K562 (cell line): ENCODE data around the gene PABPC1L. TPM values are rescaled to one million over a fixed set of nuclear protein-coding genes. Genes with fewer than 3 reads are reported as not detected.

Experiments
- CBFA2T2 ChIP-seq: fragments of 450-650 bp; conservative IDR thresholded peaks from 2 replicates; pipeline ENCODE4 v1.6.1; 2017; ENCODE audit warnings: mild to moderate bottlenecking
- CHCHD3 ChIP-seq: fragments of 250-450 bp; sonication (Bioruptor Pico); IDR thresholded peaks from 2 replicates; pipeline ENCODE4 v2.1.2; 2022; ENCODE audit warnings: mild to moderate bottlenecking
- CLOCK ChIP-seq: fragments of 250-450 bp; sonication (Bioruptor Pico); IDR thresholded peaks from 2 replicates; pipeline ENCODE4 v1.4.0; 2020; ENCODE audit warnings: mild to moderate bottlenecking, moderate library complexity, borderline replicate concordance
- ERF ChIP-seq: fragments of 450-650 bp; formaldehyde crosslinking; IDR thresholded peaks from 2 replicates; pipeline ENCODE4 v1.4.0; 2020; ENCODE audit warnings: mild to moderate bottlenecking, mixed read lengths
- GATA2 ChIP-seq: sonication (generic); formaldehyde crosslinking; IDR thresholded peaks from 2 replicates; pipeline ENCODE4 v1.4.0; 2020; ENCODE audit warnings: mild to moderate bottlenecking, missing genetic modification reagents
- GMEB1 ChIP-seq: fragments of 250-450 bp; sonication (Bioruptor Pico); IDR thresholded peaks from 2 replicates; pipeline ENCODE4 v1.4.0; 2020; ENCODE audit warnings: mild to moderate bottlenecking
- JUND ChIP-seq, 2 experiments: IDR thresholded peaks; 2 replicates in 1 of 2; 3 replicates in 1 of 2; pipeline ENCODE4 v1.6.1; 2011; ENCODE audit warnings: borderline replicate concordance in 2 of 2, low read depth in 2 of 2, low read length in 2 of 2, improper control_type of control experiment in 1 of 2, missing biosample characterization in 1 of 2, missing genetic modification characterization in 1 of 2, missing genetic modification reagents in 1 of 2
- NELFE ChIP-seq: IDR thresholded peaks from 2 replicates; pipeline ENCODE4 v1.6.1; 2011; ENCODE audit warnings: mild to moderate bottlenecking; ENCODE audit not compliant: insufficient read depth, insufficient read length
- NEUROD1 ChIP-seq: fragments of 150-350 bp; IDR thresholded peaks from 2 replicates; pipeline ENCODE4 v1.6.1; 2014; ENCODE audit warnings: borderline replicate concordance, low read length, low read depth; ENCODE audit not compliant: partially characterized antibody
- POLR2G ChIP-seq: fragments of 200-400 bp; formaldehyde crosslinking; IDR thresholded peaks from 2 replicates; pipeline ENCODE4 v1.6.1; 2017; ENCODE audit warnings: low read depth, mild to moderate bottlenecking, antibody characterized with exemption, low read length, moderate library complexity
- POLR2H ChIP-seq: IDR thresholded peaks from 2 replicates; pipeline ENCODE4 v1.6.1; 2016; ENCODE audit warnings: missing genetic modification characterization, low read depth, mild to moderate bottlenecking, control low read depth, missing compliant biosample characterization, moderate library complexity
- RB1 ChIP-seq: fragments of 450-650 bp; IDR thresholded peaks from 2 replicates; pipeline ENCODE4 v1.6.1; 2017; ENCODE audit warnings: low read depth, mild to moderate bottlenecking
- SIN3A ChIP-seq, 2 experiments: fragments of 150-350 bp in 1 of 2; IDR thresholded peaks; 2 replicates each; pipeline ENCODE4 v1.6.1; 2011 to 2016; ENCODE audit warnings: borderline replicate concordance in 2 of 2, low read depth in 2 of 2, low read length in 2 of 2, mild to moderate bottlenecking in 2 of 2, moderate library complexity in 2 of 2; ENCODE audit not compliant: control insufficient read depth in 1 of 2
- STAT6 ChIP-seq: sonication (generic); formaldehyde crosslinking; IDR thresholded peaks from 2 replicates; pipeline ENCODE4 v1.8.1; 2023; ENCODE audit warnings: mild to moderate bottlenecking, missing genetic modification reagents
- YBX1 ChIP-seq: fragments of 450-650 bp; IDR thresholded peaks from 2 replicates; pipeline ENCODE4 v1.7.1; 2016; ENCODE audit warnings: mild to moderate bottlenecking
- ZBTB17 ChIP-seq: fragments of 450-650 bp; formaldehyde crosslinking; IDR thresholded peaks from 2 replicates; pipeline ENCODE4 v1.4.0; 2020; ENCODE audit warnings: mild to moderate bottlenecking
- ZNF165 ChIP-seq: fragments of 250-450 bp; sonication (Bioruptor Pico); IDR thresholded peaks from 2 replicates; pipeline ENCODE4 v1.4.0; 2020; ENCODE audit warnings: borderline replicate concordance
- ZNF184 ChIP-seq: sonication (generic); formaldehyde crosslinking; IDR thresholded peaks from 2 replicates; pipeline ENCODE4 v1.5.0; 2020; ENCODE audit warnings: missing genetic modification reagents
- ZNF561 ChIP-seq: fragments of 450-650 bp; formaldehyde crosslinking; conservative IDR thresholded peaks from 2 replicates; pipeline ENCODE4 v1.4.0; 2020; ENCODE audit warnings: mild to moderate bottlenecking, moderate library complexity
- ZNF77 ChIP-seq: fragments of 250-450 bp; sonication (Bioruptor Pico); IDR thresholded peaks from 2 replicates; pipeline ENCODE4 v1.5.0; 2020
- ZNF79 ChIP-seq: fragments of 250-450 bp; sonication (Bioruptor Pico); IDR thresholded peaks from 2 replicates; pipeline ENCODE4 v1.4.0; 2020; ENCODE audit warnings: low read depth, mild to moderate bottlenecking, moderate library complexity
- polyA plus RNA-seq, 8 experiments: library from polyadenylated mRNA; depleted of rRNA in 4 of 8; stranded (reverse) in 5 of 8; unstranded in 3 of 8; fragments of >200 nt; fragmentation: Nextera tagmentation in 2 of 8; fragmentation: Illumina TruSeq in 1 of 8; extraction: Ambion mirVana in 2 of 8; extraction: Trizol in 1 of 8; gene quantifications; 2 replicates each; pipeline versions ENCODE4 v1.2.1 to v1.2.3, GENCODE V29; 2011 to 2014; ENCODE audit warnings: inconsistent platforms in 1 of 8, missing spikeins in 1 of 8
- total RNA-seq, 7 experiments: library from RNA; depleted of rRNA in 6 of 7; stranded (reverse); fragments of >200 nt in 6 of 7; fragmentation: Illumina TruSeq in 2 of 7; extraction: Trizol in 2 of 7; gene quantifications; 2 replicates each; pipeline versions ENCODE4 v1.2.1 to v1.2.3, GENCODE V29; 2011 to 2021; ENCODE audit warnings: low replicate concordance in 1 of 7

The PABPC1L gene
- total and polyA plus RNA-seq, 9 of the 15 experiments (the other 6 are each of a cell fraction or from before 2014, with no cell fraction given): 6.0 to 90.3 (median 15.8) TPM

DNA sequence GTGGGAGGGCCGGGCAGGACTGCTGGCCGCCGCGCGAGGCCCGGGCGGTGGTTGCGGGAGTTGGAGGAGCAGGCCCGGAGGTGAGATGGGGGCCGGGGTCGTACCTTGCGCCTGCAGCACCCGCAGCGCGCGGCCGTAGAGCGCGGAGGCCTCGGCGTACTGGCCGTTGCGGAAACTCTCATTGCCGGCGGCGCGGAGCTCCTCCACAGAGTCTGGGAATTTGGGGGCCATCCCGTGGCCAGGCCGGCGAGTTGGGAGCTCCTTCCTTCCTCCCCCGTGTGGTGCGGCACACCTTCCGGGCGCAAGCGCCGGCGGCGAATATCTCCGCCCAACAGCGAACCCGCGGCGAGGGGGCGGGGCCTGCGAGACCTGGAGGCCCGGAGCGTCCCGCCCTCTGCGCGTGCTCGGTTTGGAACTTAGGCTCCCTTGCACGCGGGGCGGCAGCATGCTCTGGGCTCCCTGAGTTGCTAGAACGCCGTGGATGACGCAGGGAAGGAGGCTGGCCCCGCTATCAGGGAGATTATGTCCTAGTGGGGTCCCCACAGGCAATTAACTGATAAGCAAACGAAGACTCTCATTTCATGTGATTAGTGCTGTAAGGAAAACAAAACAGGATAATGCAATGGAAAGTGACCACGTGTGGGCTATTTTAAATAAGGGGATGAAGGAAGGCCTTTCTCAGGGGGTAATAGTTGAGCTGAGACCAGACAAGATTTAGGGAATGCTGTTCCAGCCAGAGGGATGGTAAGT is 50.4 kb downstream of the PABPC1L start, which contains the start of gene TOMM34 (continued):
- TF ChIP-seq GMEB1: no peak
- TF ChIP-seq POLR2G: peak; percentile 96
- no peak for TF ChIP-seq ZNF184 (CRISPR knock-in tag)
- peak; percentile 64 to 76; a peak in 2 of 4 replicates for TF ChIP-seq SIN3A (IDR thresholded peaks at IDR 0.05; ENCODE audit: borderline replicate concordance in 2 of 2, control insufficient read depth in 1 of 2, low read depth in 2 of 2, low read length in 2 of 2)
- peak; percentile 62; the same call in 1 of the 2 replicates for TF ChIP-seq RB1
- TF ChIP-seq GATA2: no peak
- no peak for TF ChIP-seq ZNF165 (CRISPR knock-in tag)
- no peak for TF ChIP-seq CLOCK (CRISPR knock-in tag)
- TF ChIP-seq CBFA2T2: peak; percentile 40
- peak; percentile 56; the same call in 1 of the 2 replicates for TF ChIP-seq POLR2H (tag)
- TF ChIP-seq ZNF79 (CRISPR knock-in tag): no peak
- TF ChIP-seq ZBTB17 (CRISPR knock-in tag): no peak
- no peak for TF ChIP-seq NELFE
- TF ChIP-seq ZNF561 (CRISPR knock-in tag): no peak
- TF ChIP-seq CHCHD3: no peak
- no peak for TF ChIP-seq ZNF77 (CRISPR knock-in tag)
- TF ChIP-seq YBX1: no peak
- TF ChIP-seq STAT6 (CRISPR knock-in tag): peak; percentile 85; the same call in 1 of the 2 replicates
- TF ChIP-seq NEUROD1: no peak
- TF ChIP-seq JUND (IDR thresholded peaks at IDR 0.05; ENCODE audit: borderline replicate concordance, low read depth, low read length): peak; percentile 10; the same call in 1 of the 2 replicates
- 0 out of 3 replicates have a peak, but pooled peaks have one; percentile 19 for TF ChIP-seq JUND (tag; IDR thresholded peaks at IDR 0.05; ENCODE audit: borderline replicate concordance, low read depth, low read length)
- no peak for TF ChIP-seq ERF
